K562 (cell line): ENCODE results near the gene SNRPA. TPM values are rescaled to one million over a fixed set of nuclear protein-coding genes. Genes with fewer than 3 reads are reported as not detected.

Experiments used
- BRD4 ChIP-seq: fragments of 200-600 bp; sonication (generic); IDR thresholded peaks from 2 replicates; pipeline ENCODE4 v1.6.1; 2017; ENCODE audit warnings: inconsistent platforms
- EHMT2 ChIP-seq: fragments of 450-650 bp; IDR thresholded peaks from 2 replicates; pipeline ENCODE4 v1.6.1; 2018; ENCODE audit warnings: antibody characterized with exemption
- FOXM1 ChIP-seq, 2 experiments: fragments of 450-650 bp in 1 of 2; sonication (generic) in 1 of 2; formaldehyde crosslinking in 1 of 2; IDR thresholded peaks; 2 replicates each; pipeline versions ENCODE4 v1.6.1 to v1.9.0; 2017 to 2022; ENCODE audit warnings: low read depth in 2 of 2, mild to moderate bottlenecking in 2 of 2, missing genetic modification reagents in 1 of 2, moderate library complexity in 1 of 2
- FUS ChIP-seq: fragments of 200-400 bp; formaldehyde crosslinking; optimal IDR thresholded peaks from 2 replicates; pipeline ENCODE3; 2017; ENCODE audit warnings: low read depth, low read length
- HMGN3 ChIP-seq: IDR thresholded peaks from 2 replicates; pipeline ENCODE4 v1.6.1; 2011; ENCODE audit warnings: borderline replicate concordance, low read depth, mild to moderate bottlenecking, mixed read lengths, low read length; ENCODE audit not compliant: insufficient read length; ENCODE audit errors: extremely low read depth
- HNRNPUL1 ChIP-seq: fragments of 200-400 bp; formaldehyde crosslinking; IDR thresholded peaks from 2 replicates; pipeline ENCODE4 v1.6.1; 2017; ENCODE audit warnings: low read length
- KAT7 ChIP-seq: sonication (generic); formaldehyde crosslinking; IDR thresholded peaks from 2 replicates; pipeline ENCODE4 v1.8.0; 2022; ENCODE audit warnings: missing genetic modification reagents, mild to moderate bottlenecking, borderline replicate concordance
- L3MBTL2 ChIP-seq: fragments of 450-650 bp; IDR thresholded peaks from 2 replicates; pipeline ENCODE4 v1.6.1; 2016; ENCODE audit warnings: mild to moderate bottlenecking, moderate library complexity
- MCM7 ChIP-seq, 2 experiments: fragments of 450-650 bp; IDR thresholded peaks; 2 replicates each; pipeline ENCODE4 v1.6.1; 2016 to 2018
- MED1 ChIP-seq: sonication (generic); formaldehyde crosslinking; IDR thresholded peaks from 2 replicates; pipeline ENCODE4 v1.8.1; 2023; ENCODE audit warnings: missing genetic modification reagents, borderline replicate concordance
- POLR2G ChIP-seq: fragments of 200-400 bp; formaldehyde crosslinking; IDR thresholded peaks from 2 replicates; pipeline ENCODE4 v1.6.1; 2017; ENCODE audit warnings: low read depth, mild to moderate bottlenecking, antibody characterized with exemption, low read length, moderate library complexity
- PPARD ChIP-seq: fragments of 250-450 bp; sonication (Bioruptor Pico); IDR thresholded peaks from 2 replicates; pipeline ENCODE4 v1.8.0; 2022; ENCODE audit warnings: inconsistent platforms, mild to moderate bottlenecking, moderate library complexity
- RBFOX2 ChIP-seq: fragments of 200-400 bp; formaldehyde crosslinking; IDR thresholded peaks from 2 replicates; pipeline ENCODE4 v1.6.1; 2017; ENCODE audit warnings: low read depth, mild to moderate bottlenecking, low read length, moderate library complexity
- RHOXF2B ChIP-seq: fragments of 250-450 bp; sonication (Bioruptor Pico); conservative IDR thresholded peaks from 2 replicates; pipeline ENCODE4 v1.5.1; 2021
- SPI1 ChIP-seq: IDR thresholded peaks from 2 replicates; pipeline ENCODE4 v1.6.1; 2011; ENCODE audit warnings: low read depth, low read length, control low read depth, borderline replicate concordance
- THAP7 ChIP-seq: fragments of 250-450 bp; sonication (Bioruptor Pico); IDR thresholded peaks from 2 replicates; pipeline ENCODE4 v1.5.0; 2021
- ZEB2 ChIP-seq: fragments of 450-650 bp; IDR thresholded peaks from 2 replicates; pipeline ENCODE4 v1.6.1; 2016
- ZHX1 ChIP-seq: fragments of 150-350 bp; conservative IDR thresholded peaks from 2 replicates; pipeline ENCODE4 v1.6.1; 2014; ENCODE audit warnings: low read length
- ZNF174 ChIP-seq: fragments of 250-450 bp; sonication (Bioruptor Pico); IDR thresholded peaks from 2 replicates; pipeline ENCODE4 v1.4.0; 2020; ENCODE audit warnings: mild to moderate bottlenecking
- ZNF41 ChIP-seq: fragments of 250-450 bp; sonication (Bioruptor Pico); conservative IDR thresholded peaks from 2 replicates; pipeline ENCODE4 v1.4.0; 2020; ENCODE audit warnings: mild to moderate bottlenecking
- polyA plus RNA-seq, 8 experiments: library from polyadenylated mRNA; depleted of rRNA in 4 of 8; stranded (reverse) in 5 of 8; unstranded in 3 of 8; fragments of >200 nt; fragmentation: Nextera tagmentation in 2 of 8; fragmentation: Illumina TruSeq in 1 of 8; extraction: Ambion mirVana in 2 of 8; extraction: Trizol in 1 of 8; gene quantifications; 2 replicates each; pipeline versions ENCODE4 v1.2.1 to v1.2.3, GENCODE V29; 2011 to 2014; ENCODE audit warnings: inconsistent platforms in 1 of 8, missing spikeins in 1 of 8
- total RNA-seq, 7 experiments: library from RNA; depleted of rRNA in 6 of 7; stranded (reverse); fragments of >200 nt in 6 of 7; fragmentation: Illumina TruSeq in 2 of 7; extraction: Trizol in 2 of 7; gene quantifications; 2 replicates each; pipeline versions ENCODE4 v1.2.1 to v1.2.3, GENCODE V29; 2011 to 2021; ENCODE audit warnings: low replicate concordance in 1 of 7
- TF ChIP-seq, protein P1 (sequence below), 2 experiments: fragments of 200-800 bp in 1 of 2; sonication (Bioruptor generic) in 1 of 2; sonication (generic) in 1 of 2; formaldehyde crosslinking in 1 of 2; IDR thresholded peaks in 1 of 2; conservative IDR thresholded peaks in 1 of 2; 2 replicates each; pipeline versions ENCODE4 v1.5.0 to v1.6.1; 2016 to 2020; ENCODE audit warnings: missing compliant biosample characterization in 1 of 2, missing genetic modification characterization in 1 of 2, missing genetic modification reagents in 1 of 2
- TF ChIP-seq, protein P2 (sequence below): fragments of 450-650 bp; conservative IDR thresholded peaks from 2 replicates; pipeline ENCODE4 v1.6.1; 2016; ENCODE audit warnings: missing genetic modification characterization, low read depth, mild to moderate bottlenecking, control low read depth, missing compliant biosample characterization

The SNRPA gene
- total and polyA plus RNA-seq, 9 of the 15 experiments (the other 6 are each of a cell fraction or from before 2014, with no cell fraction given): 16.3 to 311 (median 193) TPM

- TF ChIP-seq HMGN3 (no peak), POLR2G (peak; percentile 68; the same call in 1 of the 2 replicates), SPI1 (peak; percentile 27; the same call in 1 of the 2 replicates), THAP7 (no peak), EHMT2 (no peak), HNRNPUL1 (no peak), L3MBTL2 (peak; percentile 16; the same call in 1 of the 2 replicates), ZNF174 (CRISPR knock-in tag) (no peak), FOXM1 (IDR thresholded peaks at IDR 0.05; ENCODE audit: low read depth) (no peak), FOXM1 (CRISPR knock-in tag; IDR thresholded peaks at IDR 0.05; ENCODE audit: low read depth) (no peak), ZNF41 (CRISPR knock-in tag) (no peak), ZHX1 (no peak), ZEB2 (no peak), BRD4 (no peak), RHOXF2B (no peak), MED1 (CRISPR knock-in tag) (no peak), MCM7 (IDR thresholded peaks at IDR 0.05) (no peak), PPARD (CRISPR knock-in tag) (no peak), RBFOX2 (peak; percentile 38), KAT7 (CRISPR knock-in tag) (peak; percentile 56; the same call in 1 of the 2 replicates), FUS (no peak)
- TF ChIP-seq, protein P1, sequence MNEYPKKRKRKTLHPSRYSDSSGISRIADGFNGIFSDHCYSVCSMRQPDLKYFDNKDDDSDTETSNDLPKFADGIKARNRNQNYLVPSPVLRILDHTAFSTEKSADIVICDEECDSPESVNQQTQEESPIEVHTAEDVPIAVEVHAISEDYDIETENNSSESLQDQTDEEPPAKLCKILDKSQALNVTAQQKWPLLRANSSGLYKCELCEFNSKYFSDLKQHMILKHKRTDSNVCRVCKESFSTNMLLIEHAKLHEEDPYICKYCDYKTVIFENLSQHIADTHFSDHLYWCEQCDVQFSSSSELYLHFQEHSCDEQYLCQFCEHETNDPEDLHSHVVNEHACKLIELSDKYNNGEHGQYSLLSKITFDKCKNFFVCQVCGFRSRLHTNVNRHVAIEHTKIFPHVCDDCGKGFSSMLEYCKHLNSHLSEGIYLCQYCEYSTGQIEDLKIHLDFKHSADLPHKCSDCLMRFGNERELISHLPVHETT (CRISPR knock-in tag; conservative IDR thresholded peaks at IDR 0.05 in 1 of 2, IDR thresholded peaks at IDR 0.05 in 1 of 2): 0 out of 4 replicates have a peak, but pooled peaks of 1 of the 2 experiments have one; percentile 11
- TF ChIP-seq, protein P2, sequence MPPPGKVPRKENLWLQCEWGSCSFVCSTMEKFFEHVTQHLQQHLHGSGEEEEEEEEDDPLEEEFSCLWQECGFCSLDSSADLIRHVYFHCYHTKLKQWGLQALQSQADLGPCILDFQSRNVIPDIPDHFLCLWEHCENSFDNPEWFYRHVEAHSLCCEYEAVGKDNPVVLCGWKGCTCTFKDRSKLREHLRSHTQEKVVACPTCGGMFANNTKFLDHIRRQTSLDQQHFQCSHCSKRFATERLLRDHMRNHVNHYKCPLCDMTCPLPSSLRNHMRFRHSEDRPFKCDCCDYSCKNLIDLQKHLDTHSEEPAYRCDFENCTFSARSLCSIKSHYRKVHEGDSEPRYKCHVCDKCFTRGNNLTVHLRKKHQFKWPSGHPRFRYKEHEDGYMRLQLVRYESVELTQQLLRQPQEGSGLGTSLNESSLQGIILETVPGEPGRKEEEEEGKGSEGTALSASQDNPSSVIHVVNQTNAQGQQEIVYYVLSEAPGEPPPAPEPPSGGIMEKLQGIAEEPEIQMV (tag): 0 out of 2 replicates have a peak, but pooled peaks have one; percentile 26
Measured at GRCh38 chr19:40811478-40812341, 60.7 kb downstream of the SNRPA start (continued).
